Activated CD4-positive, alpha-beta memory T cell treated with anti-CD3 and anti-CD28 coated beads for 36 hours (primary cell): Measurements from ENCODE around the gene TET3. TPM values are rescaled to one million over a fixed set of nuclear protein-coding genes. Genes with fewer than 3 reads are reported as not detected.

ENCODE experiments used
- CTCF ChIA-PET: fragments of 350-600 bp; sonication (Branson Sonifier 250); formaldehyde crosslinking; loops from one replicate; lab custom pipeline; 2021; ENCODE audit warnings: antibody characterized with exemption, inconsistent platforms; lab: Charles Lee
- POLR2A ChIA-PET: fragments of 350-600 bp; sonication (Branson Sonifier 250); formaldehyde crosslinking; loops from one replicate; lab custom pipeline; 2021; ENCODE audit warnings: antibody characterized with exemption; lab: Charles Lee
- DNase-seq: peaks from one replicate; pipeline ENCODE4 v3.0.0-alpha.2; 2020
- H3K27ac Mint-ChIP-seq: one replicate; pipeline ENCODE4 v1.8.0; 2021; ENCODE audit warnings: mixed read lengths
- H3K27me3 Mint-ChIP-seq: one replicate; pipeline ENCODE4 v1.8.0; 2021; ENCODE audit warnings: mixed read lengths
- H3K36me3 Mint-ChIP-seq: one replicate; pipeline ENCODE4 v1.8.0; 2021; ENCODE audit warnings: mixed read lengths
- H3K4me1 Mint-ChIP-seq: one replicate; pipeline ENCODE4 v1.8.0; 2021; ENCODE audit warnings: low read depth, mixed read lengths
- H3K4me3 Mint-ChIP-seq: one replicate; pipeline ENCODE4 v1.8.0; 2021; ENCODE audit warnings: mild to moderate bottlenecking, mixed read lengths
- H3K9me3 Mint-ChIP-seq: one replicate; pipeline ENCODE4 v1.8.0; 2021; ENCODE audit warnings: mixed read lengths
- intact Hi-C: fragments of 100-400 bp; cut with micrococcal nuclease; formaldehyde crosslinking; loops from one replicate; pipeline ENCODE4 v1.15.1; 2023
- total RNA-seq, 2 experiments: library from RNA; stranded (reverse); gene quantifications; one replicate each; pipeline ENCODE4 v1.2.3, GENCODE V29; 2021

The TET3 gene
- total RNA-seq, 2 experiments from 2014 or later: 10.5 to 11.8 TPM

DNA sequence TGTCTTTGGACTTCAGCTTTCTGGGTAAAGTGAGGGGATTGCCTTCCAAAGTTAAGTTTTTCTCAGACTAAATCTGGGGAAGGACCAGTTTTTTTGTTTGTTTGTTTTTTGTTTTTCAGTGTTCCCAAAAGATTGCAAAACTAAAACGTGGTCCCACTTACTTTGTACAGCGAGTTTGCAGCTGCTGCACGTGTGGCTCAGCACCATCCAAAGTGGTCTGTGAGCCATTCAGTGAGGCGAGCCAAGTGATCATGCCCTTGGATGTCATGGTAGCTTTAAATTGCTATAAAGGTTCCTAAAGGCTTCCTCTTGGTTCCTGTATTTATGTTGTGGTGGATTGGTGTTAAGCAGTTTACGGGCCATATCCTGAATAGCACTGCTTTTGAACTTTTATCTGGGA, 23.0 kb downstream of the TET3 start:
- POLR2A ChIA-PET: no interaction called here
- no peak overlapping the region for H3K27ac Mint-ChIP-seq
- peaks cover 6% of the 10 kb centered on the region for H3K36me3 Mint-ChIP-seq
- no peak overlapping the region for H3K4me3 Mint-ChIP-seq
- H3K4me1 Mint-ChIP-seq: peaks cover 48% of the 10 kb centered on the region
- H3K27me3 Mint-ChIP-seq: no peaks in the 10 kb centered on the region
- CTCF ChIA-PET: interaction anchor here (0.7 kb wide), 1 partner anchor 138 kb away, joined by 3 read pairs; no protein-coding TSS in a partner anchor
- intact Hi-C loops: no loop called here
- no peaks in the 10 kb centered on the region for H3K9me3 Mint-ChIP-seq
- no peak for DNase-seq

- no peak for DNase-seq
- Mint-ChIP-seq H3K27me3 (no peaks in the 10 kb centered on the region), H3K4me3 (no peak overlapping the region), H3K9me3 (no peaks in the 10 kb centered on the region), H3K27ac (no peak overlapping the region), H3K36me3 (peaks cover 5% of the 10 kb centered on the region), H3K4me1 (peaks cover 38% of the 10 kb centered on the region)
- intact Hi-C loops: no loop called here
- POLR2A ChIA-PET: no interaction called here
- CTCF ChIA-PET: interaction anchor here (0.6 kb wide), 1 partner anchor 44 kb away, joined by 3 read pairs; no protein-coding TSS in a partner anchor
Observed at GRCh38 chr2:74008761-74009395, 24.2 kb downstream of the TET3 start.

- peaks cover 33% of the 10 kb centered on the region for H3K4me1 Mint-ChIP-seq
- ChIA-PET POLR2A (no interaction called here), CTCF (interaction anchor here (1.0 kb wide), 1 partner anchor 102 kb away, joined by 3 read pairs; no protein-coding TSS in a partner anchor)
- no peaks in the 10 kb centered on the region for H3K27me3 Mint-ChIP-seq
- intact Hi-C loops: no loop called here
- H3K9me3 Mint-ChIP-seq: no peaks in the 10 kb centered on the region
- H3K4me3 Mint-ChIP-seq: no peak overlapping the region
- H3K27ac Mint-ChIP-seq: no peak overlapping the region
- no peak for DNase-seq
- H3K36me3 Mint-ChIP-seq: peaks cover 5% of the 10 kb centered on the region
Observed at GRCh38 chr2:74009577-74009976, 24.9 kb downstream of the TET3 start.

GRCh38 chr2:74010087-74010541, 25.4 kb downstream of the TET3 start:
- Mint-ChIP-seq H3K36me3 (peaks cover 5% of the 10 kb centered on the region), H3K9me3 (no peaks in the 10 kb centered on the region), H3K27ac (no peak overlapping the region), H3K27me3 (no peaks in the 10 kb centered on the region), H3K4me3 (no peak overlapping the region), H3K4me1 (peaks cover 28% of the 10 kb centered on the region)
- intact Hi-C loops: no loop called here
- ChIA-PET POLR2A (no interaction called here), CTCF (interaction anchor here (1.0 kb wide), 1 partner anchor 102 kb away, joined by 3 read pairs; no protein-coding TSS in a partner anchor)
- no peak for DNase-seq

DNA sequence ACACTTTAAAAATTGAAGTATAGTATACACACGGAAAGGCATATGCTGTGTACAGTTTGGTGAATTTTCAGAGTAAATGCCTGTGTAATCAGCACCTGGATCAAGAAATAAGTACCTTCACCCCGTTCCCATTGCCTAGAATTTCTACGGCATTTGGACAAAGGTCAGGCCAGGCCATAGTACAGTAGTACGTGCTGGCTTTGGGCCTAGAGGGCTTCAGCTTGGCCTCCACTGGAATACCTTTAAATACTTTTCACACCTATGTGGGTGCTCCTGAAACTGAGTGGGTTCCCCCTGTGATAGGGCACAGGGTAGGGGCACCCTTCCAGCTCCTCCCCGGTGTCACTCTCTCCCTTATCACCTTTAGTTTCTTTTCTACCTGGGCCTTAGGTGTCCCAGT, 26.5 kb downstream of the TET3 start:
- H3K27me3 Mint-ChIP-seq: no peaks in the 10 kb centered on the region
- no peaks in the 10 kb centered on the region for H3K9me3 Mint-ChIP-seq
- H3K4me3 Mint-ChIP-seq: no peak overlapping the region
- CTCF ChIA-PET: no interaction called here
- no peak for DNase-seq
- POLR2A ChIA-PET: interaction anchor here (0.7 kb wide), 1 partner anchor 11 kb away, joined by 3 read pairs; no protein-coding TSS in a partner anchor
- intact Hi-C loops: no loop called here
- H3K4me1 Mint-ChIP-seq: peaks cover 21% of the 10 kb centered on the region
- H3K36me3 Mint-ChIP-seq: peaks cover 3% of the 10 kb centered on the region
- no peak overlapping the region for H3K27ac Mint-ChIP-seq

DNA sequence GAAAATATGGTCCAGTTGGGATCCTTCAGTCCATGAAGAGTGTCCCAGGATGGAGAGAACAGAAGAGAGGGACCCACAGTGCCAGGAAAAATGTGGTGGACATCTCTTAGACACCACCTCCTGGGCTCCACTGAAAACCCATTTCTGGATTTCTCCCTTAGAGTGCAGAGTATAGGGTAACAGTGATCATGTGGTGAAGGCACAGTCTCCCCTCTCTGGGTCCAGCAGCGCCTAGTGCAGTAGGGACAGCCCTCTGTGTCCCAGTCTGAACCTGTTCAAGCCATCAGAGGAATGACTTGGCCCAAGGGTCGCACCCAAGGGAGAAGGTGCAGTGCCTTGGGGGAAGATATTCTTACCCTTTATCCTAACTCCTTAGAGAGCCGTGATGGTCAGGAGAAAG, 30.1 kb downstream of the TET3 start:
- Mint-ChIP-seq H3K27me3 (no peaks in the 10 kb centered on the region), H3K9me3 (no peaks in the 10 kb centered on the region), H3K36me3 (peaks cover 4% of the 10 kb centered on the region), H3K4me1 (peaks cover 15% of the 10 kb centered on the region), H3K27ac (no peak overlapping the region), H3K4me3 (no peak overlapping the region)
- DNase-seq: no peak
- POLR2A ChIA-PET: no interaction called here
- CTCF ChIA-PET: no interaction called here
- intact Hi-C loops: no loop called here

DNA sequence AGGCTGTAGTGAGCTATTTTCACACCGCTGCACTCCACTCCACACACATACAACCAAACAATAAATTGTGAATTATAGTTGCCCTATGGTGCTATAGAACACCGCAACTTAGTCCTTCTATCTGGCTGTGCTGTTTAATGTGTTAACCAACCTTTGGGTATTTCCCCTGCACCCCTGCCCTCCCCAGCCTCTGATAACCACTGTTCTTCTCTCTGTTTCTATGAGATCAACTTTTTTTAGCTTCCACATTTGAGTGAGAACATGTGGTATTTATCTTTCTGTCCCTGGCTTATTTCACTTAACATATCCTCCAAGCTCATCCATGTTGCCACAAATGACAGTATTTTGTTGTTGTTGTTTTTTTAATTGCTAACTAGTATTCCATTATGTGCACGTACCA, 32.5 kb downstream of the TET3 start:
- Mint-ChIP-seq H3K4me3 (no peak overlapping the region), H3K27ac (no peak overlapping the region), H3K9me3 (no peaks in the 10 kb centered on the region), H3K27me3 (no peaks in the 10 kb centered on the region), H3K4me1 (peaks cover 28% of the 10 kb centered on the region), H3K36me3 (peaks cover 2% of the 10 kb centered on the region)
- DNase-seq: no peak
- POLR2A ChIA-PET: interaction anchor here (1.0 kb wide), 1 partner anchor 25 kb away, joined by 3 read pairs; no protein-coding TSS in a partner anchor
- CTCF ChIA-PET: interaction anchor here (1.1 kb wide), 1 partner anchor 30 kb away, joined by 3 read pairs; no protein-coding TSS in a partner anchor
- intact Hi-C loops: no loop called here

- intact Hi-C loops: no loop called here
- peaks cover 2% of the 10 kb centered on the region for H3K36me3 Mint-ChIP-seq
- DNase-seq: no peak
- ChIA-PET CTCF (no interaction called here), POLR2A (no interaction called here)
- no peak overlapping the region for H3K4me3 Mint-ChIP-seq
- no peaks in the 10 kb centered on the region for H3K27me3 Mint-ChIP-seq
- H3K4me1 Mint-ChIP-seq: peaks cover 32% of the 10 kb centered on the region
- H3K9me3 Mint-ChIP-seq: no peaks in the 10 kb centered on the region
- H3K27ac Mint-ChIP-seq: no peak overlapping the region
Observed at GRCh38 chr2:74019516-74019915, 34.8 kb downstream of the TET3 start.

DNA sequence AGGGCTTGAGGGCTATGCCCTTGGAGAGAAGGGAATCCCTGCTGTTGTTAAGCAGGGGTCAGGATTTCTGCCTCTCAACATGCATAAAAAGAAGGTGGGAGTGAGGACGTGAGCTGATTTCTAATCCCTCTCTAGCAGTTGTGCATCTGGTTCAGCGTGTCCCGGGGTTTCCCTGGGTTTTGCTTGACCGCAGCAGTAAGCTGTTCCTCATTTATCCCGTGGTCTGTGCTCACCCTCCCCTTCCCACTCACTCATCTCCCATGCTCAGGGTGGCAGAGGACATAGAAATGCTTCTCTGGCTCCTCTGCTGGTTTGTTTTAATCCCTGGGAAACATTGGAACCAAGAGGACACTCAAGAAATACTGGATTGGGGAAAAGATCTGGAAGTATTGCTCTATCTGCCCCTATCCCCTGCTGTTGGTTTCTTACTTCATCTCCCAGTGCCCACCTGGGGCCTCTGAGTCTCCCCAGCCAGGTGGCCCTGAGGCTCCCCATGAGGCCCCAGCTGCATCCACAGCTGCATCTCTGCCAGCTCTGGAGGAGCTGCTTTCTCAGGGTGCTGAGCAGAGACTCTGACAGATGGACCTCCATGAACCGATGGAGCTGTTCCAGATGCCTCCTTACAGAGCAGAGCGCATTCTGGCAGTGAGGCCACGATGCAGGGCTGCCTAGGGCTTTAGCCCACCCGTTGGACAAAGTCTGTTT, 36.1 kb downstream of the TET3 start:
- Mint-ChIP-seq H3K9me3 (no peaks in the 10 kb centered on the region), H3K4me3 (no peak overlapping the region), H3K36me3 (peaks cover 2% of the 10 kb centered on the region), H3K27ac (no peak overlapping the region), H3K4me1 (peaks cover 38% of the 10 kb centered on the region), H3K27me3 (no peaks in the 10 kb centered on the region)
- intact Hi-C loops: no loop called here
- POLR2A ChIA-PET: no interaction called here
- CTCF ChIA-PET: no interaction called here
- no peak for DNase-seq

- peaks cover 2% of the 10 kb centered on the region for H3K36me3 Mint-ChIP-seq
- POLR2A ChIA-PET: no interaction called here
- CTCF ChIA-PET: interaction anchor here (0.8 kb wide), 1 partner anchor 20 kb away, joined by 4 read pairs; no protein-coding TSS in a partner anchor
- peaks cover 38% of the 10 kb centered on the region for H3K4me1 Mint-ChIP-seq
- no peaks in the 10 kb centered on the region for H3K9me3 Mint-ChIP-seq
- no peak for DNase-seq
- H3K27me3 Mint-ChIP-seq: no peaks in the 10 kb centered on the region
- no peak overlapping the region for H3K4me3 Mint-ChIP-seq
- no peak overlapping the region for H3K27ac Mint-ChIP-seq
- intact Hi-C loops: no loop called here
Observed at GRCh38 chr2:74021407-74021755, 36.7 kb downstream of the TET3 start.

DNA sequence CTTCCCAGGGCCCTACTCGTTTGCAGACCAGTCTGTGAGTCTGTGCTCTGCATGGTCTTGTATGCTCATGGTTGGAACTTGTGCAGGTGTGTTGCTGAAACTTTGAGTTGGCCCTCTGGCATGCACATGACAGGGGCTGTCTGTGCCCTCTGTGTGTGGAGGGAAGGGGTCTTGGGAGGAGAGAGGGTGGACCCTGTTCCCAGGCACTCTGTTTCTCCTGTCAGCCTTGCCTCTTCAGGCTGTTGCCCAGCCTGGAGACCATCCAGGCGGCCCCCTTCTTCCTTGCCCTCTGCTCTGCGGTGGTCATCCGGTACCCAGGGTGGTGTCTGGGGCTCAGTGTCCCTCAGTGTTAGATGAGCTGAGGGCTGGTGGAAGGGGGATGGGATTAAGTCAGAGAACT, 39.5 kb downstream of the TET3 start:
- Mint-ChIP-seq H3K27me3 (no peaks in the 10 kb centered on the region), H3K9me3 (peaks cover 4% of the 10 kb centered on the region), H3K36me3 (peaks cover 10% of the 10 kb centered on the region), H3K4me3 (no peak overlapping the region), H3K4me1 (peaks cover 43% of the 10 kb centered on the region), H3K27ac (no peak overlapping the region)
- ChIA-PET CTCF (no interaction called here), POLR2A (no interaction called here)
- intact Hi-C loops: no loop called here
- DNase-seq: no peak

DNA sequence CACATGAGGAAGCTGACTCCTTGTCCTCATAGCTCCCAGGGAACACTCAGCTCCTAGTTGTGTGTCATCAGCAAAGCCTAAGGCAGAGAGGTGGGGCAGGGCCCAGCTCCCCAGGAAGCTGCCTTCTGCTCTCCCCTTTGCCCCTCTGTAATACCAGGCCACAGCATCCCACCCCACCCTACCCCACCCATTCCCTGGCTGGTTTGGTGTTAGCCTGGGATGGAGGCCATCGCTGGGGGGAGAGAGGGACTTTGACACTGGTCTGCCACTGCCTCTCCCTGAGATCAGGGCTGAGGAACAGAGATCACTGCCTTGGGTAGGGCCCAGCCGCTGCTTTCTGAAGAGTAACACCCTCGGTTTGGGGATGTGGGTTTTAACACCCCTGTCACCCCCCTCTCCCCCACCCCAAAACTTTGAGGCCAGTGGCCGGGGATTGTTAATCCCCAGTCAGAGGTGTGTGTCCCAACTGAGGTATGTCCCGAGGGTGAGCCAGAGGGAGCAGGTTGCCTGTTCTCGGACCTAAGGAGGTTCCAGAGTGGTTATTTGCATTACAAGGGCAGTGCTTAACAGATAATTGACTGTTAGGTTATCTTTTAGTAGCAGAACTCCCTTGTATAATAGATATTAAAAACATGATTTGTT, 41.4 kb downstream of the TET3 start:
- H3K4me3 Mint-ChIP-seq: no peak overlapping the region
- ChIA-PET CTCF (interaction anchor here (1.1 kb wide), 1 partner anchor 15 kb away, joined by 7 read pairs; no protein-coding TSS in a partner anchor), POLR2A (no interaction called here)
- H3K36me3 Mint-ChIP-seq: peaks cover 10% of the 10 kb centered on the region
- no peaks in the 10 kb centered on the region for H3K27me3 Mint-ChIP-seq
- peaks cover 4% of the 10 kb centered on the region for H3K9me3 Mint-ChIP-seq
- H3K4me1 Mint-ChIP-seq: peaks cover 52% of the 10 kb centered on the region
- DNase-seq: no peak
- H3K27ac Mint-ChIP-seq: no peak overlapping the region
- intact Hi-C loops: no loop called here
